GM19099 (cell line): ENCODE data around the gene DYSF.

ENCODE experiments used
- POLR2A ChIP-seq: IDR thresholded peaks from 3 replicates; pipeline ENCODE4 v1.6.1; 2011; ENCODE audit warnings: low read depth; ENCODE audit not compliant: insufficient read length; ENCODE audit errors: extremely low read depth

Gene DYSF

DNA sequence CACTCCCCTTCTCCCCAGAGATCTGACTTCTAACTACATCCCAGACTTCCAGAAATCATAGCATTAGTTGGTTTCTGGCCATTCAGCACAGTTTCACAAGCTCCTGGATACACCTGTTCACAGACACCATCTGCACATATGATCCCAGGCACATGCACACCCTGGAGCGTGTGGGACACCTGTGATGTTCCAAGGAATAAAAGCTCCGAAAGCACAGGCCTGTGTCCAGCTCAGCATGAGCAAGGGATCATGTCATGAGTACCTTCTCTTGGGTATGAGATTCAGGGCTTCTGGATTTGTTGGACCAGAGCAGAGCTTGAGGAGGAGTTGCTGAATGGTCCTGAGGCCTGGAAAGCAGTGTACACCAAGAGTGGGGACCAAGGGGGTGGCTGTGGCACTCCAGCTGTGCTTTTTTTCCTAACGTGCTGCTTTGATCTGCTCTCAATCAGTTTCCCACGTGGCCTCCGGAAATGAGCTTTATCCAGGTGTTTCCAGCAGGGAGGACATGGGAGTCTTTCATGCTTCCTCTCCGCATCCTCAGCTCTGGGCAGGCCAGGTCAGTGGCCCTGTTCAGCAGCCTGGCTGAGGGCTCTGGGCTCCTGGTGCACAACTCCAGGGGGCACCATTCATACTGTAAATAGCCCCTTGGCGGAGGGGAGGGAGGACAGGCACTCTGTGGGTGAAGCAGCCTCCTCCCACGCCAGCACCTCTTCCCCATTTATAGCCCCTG is 1.8 kb downstream of the DYSF start:
- TF ChIP-seq POLR2A, result no peak

DNA sequence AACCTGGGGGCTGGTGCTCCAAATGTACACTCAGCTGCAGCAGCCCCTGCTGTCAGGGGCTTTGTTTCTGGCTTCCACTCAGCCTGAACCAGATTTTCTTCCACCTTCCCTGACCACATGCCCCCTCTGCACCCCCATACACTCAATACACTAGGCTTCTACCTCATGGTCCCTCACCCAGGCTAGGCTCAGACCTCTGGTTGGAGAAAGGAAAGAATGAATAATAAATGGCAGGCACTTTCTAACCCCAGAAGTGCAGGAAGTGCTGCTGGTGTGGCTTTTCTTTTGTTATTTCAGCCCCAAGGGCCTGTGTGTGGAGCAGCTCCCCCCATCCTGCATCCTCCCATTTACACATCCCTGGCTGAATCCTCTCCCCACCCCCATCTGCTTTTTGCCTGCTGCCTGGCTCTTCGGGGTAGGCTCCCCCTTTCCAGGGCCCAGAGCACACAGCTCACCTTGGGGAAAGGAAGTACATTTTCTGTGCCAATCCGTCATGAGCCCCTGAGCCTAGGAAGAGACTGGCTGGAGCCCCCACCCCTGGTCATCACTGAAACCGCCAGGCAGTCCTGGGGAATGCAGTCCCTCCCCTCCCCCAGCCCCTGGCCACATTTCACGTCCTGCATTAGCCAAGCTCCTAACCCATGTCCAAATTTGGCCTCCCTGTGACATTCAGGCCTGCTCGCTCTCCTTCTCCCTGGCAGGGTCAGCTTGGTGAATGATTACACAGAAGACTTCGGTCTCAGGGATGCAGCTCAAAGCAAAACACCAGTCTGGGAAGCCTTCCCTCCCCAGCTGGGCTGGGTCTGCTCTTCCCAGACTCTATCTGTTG is 2.6 kb downstream of the DYSF start:
- no peak for TF ChIP-seq POLR2A

DNA sequence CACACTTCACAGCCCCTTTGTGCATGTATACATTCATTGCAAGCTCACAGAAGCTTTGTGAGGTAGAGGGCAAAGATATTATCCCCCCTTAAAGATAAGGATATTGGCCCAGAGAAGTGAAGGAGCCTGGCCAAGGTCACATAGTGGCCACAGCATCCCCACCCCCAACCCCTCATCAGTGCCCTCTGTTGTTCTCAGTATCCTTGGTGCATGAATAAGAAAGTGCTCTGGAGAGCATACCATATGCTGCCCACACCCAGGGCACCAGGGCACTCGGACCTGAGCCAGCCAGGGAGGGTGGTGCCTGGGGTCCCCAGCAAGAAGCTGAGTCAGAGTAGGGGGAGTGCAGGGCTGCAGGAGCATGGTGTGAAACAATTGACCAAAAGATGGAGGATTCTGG is 3.3 kb downstream of the DYSF start:
- no peak for TF ChIP-seq POLR2A

DNA sequence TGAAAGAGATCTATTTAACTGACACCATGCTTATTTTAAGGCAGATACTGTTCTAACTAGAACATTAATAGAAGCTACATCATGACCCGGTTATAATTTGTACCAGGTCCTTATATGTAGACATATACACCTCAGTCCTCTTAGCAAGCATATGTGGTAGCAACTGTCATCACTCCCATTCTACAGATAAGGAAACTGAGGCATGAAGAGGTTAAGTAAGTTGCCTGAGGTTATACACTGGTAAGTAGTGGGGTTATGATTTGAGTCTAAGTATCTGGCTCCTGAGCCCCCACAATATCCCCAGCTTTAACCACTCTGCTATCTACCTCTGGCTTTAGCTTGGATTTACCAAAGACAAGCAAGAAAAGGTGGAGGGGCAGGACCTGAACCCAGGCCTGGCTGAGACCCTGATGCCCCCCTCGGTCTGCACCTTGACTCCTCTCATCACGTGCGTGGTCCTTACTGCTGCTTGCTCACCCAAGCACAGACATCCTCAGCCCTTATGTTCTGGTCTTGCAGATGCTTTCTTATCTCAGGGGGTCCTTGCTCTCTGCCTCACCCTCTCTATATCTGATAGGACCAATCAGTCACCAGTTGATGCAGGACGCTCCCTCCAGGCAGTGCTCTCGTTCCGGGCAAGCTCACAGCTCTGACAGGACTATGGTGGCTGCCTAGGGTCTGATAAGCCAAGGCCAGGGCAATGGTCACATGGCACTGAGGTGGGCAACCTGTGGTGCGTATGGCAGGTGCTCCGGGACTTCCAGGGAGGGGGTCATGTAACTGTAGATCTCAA is 4.0 kb downstream of the DYSF start:
- no peak for TF ChIP-seq POLR2A

DNA sequence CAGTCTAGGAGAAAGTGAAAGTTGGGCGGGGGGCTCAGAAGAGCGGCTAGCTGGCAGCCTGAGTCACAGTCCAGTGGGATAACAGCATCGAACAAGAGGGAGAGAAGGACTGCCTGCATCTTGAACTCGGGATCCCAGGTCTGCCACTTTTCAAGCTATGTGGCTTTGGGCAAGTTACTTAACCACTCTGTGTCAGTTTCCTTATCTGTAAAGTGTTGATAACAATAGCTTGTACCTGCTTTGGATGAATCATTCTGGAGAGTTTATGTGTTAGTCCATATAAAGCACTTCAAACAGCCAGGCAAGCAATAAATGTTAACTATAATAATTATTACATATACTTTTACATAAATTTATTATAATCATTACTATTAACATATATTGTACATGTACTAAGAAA is 4.6 kb downstream of the DYSF start:
- no peak for TF ChIP-seq POLR2A

DNA sequence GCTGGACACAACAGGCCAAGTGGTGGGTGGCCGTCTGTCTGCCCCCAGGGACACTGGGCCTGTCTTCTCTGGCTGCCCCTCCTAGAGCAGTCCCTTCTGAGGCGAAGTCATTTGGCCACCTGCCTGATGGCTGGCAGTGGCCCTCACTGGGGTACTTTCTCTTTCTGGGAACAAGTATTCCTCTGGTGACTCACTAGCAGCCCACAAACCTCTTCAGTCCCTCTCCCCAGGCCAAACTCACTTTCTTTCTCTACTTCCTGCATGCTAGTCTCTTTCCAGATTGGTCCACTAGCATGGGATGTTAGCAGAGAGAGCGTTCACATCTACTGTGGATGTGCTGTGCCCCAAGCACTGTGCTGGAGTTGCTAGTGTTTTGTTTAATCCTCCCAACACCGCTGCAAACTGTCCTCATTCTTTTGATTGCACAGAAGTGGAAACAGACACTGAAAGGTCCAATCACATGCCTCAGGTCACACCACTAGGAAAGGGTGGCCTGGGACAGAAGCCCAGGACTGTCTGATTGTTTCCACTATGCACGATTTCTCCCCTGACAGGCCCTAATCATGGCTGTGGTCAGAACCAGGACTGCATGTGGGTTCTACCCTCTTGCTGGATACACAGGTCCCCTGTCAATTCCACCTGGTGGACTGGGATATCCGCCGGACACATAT is 5.2 kb downstream of the DYSF start:
- TF ChIP-seq POLR2A, result no peak

DNA sequence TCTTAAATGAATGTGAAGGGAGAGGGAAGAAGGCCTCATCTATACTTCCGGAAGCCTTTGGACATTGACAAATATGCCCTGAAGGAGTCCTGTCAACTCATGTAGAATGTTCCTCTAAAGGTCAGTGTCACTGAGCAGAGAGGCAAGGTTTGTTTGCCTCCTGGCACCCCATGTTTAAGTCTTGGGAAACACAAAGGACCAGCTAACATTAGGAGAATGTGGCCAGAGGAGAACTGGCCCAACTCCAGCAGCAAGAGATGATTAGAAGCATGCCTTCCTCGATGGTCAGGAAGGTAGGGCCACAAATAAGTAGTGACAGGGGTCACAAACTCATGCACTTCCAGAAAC is 5.7 kb downstream of the DYSF start:
- no peak for TF ChIP-seq POLR2A

DNA sequence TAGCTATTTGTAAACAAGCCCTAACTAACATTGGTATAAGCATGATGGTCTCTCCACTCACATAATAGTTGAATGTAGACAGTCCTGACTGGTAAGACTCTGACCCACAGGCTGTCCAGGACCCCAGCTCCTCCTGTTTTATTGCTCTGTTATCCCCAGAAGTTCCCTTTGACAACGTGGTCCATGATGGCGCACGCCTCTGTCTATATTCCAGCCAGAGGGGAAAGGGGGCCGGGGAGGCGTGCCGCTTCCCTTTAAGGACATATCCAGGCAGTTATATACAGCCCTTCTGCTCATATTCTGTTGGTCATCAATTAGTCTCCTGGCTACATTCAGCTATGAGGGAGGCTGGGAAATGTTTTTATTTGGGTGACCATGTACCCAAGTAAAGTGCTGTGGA is 6.7 kb downstream of the DYSF start:
- no peak for TF ChIP-seq POLR2A

DNA sequence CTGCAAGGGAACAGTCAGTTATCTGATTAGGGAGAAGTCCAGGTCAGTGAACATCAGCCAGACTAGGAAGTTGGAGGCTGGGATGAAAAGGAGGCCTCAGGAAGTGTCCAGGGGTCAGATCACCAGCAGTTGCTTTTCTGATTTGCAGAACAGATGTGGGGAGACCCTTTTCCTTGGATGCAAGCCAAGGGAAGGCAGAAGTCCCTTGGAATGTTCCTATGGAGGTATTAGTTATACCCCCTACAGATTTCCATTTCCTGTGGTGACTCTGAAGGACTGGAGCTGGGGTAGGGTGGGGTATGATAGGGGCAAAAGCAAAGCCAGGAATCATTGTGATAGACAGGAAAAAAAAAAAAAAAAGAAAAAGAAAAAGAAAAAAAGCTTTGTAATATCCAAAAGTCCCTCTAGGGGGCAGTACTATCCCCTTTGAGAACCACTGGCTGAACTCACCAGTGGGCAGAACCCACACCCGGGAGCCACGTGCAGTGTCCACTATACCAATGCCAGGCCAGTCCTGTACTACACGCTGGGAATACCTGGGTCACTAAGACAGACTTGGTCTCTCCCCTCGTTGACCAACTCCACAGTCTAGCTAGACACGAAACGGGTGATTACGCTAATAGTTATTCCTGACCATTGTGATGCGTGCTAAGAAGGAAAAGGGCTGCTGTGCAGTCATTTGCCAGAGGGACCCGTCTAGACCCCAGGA is 7.4 kb downstream of the DYSF start:
- no peak for TF ChIP-seq POLR2A

DNA sequence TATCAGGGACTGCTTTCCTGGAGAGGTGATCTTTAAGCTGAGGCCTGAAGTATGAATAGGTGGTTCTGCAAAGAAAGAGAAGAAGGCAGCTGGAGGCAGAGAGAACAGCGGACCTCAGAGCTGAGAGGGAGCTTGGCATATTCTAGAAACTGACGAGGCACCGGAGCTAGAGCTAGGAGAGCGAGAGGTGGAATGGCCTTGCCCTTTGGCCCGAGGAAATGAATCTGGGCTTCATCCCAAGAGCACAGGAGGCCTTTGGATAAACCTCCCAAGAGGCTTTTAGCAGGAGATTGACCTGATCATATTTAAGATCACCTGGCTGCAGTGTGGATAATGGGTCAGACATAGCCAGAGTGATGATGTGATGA is 7.9 kb downstream of the DYSF start:
- TF ChIP-seq POLR2A, result no peak

DNA sequence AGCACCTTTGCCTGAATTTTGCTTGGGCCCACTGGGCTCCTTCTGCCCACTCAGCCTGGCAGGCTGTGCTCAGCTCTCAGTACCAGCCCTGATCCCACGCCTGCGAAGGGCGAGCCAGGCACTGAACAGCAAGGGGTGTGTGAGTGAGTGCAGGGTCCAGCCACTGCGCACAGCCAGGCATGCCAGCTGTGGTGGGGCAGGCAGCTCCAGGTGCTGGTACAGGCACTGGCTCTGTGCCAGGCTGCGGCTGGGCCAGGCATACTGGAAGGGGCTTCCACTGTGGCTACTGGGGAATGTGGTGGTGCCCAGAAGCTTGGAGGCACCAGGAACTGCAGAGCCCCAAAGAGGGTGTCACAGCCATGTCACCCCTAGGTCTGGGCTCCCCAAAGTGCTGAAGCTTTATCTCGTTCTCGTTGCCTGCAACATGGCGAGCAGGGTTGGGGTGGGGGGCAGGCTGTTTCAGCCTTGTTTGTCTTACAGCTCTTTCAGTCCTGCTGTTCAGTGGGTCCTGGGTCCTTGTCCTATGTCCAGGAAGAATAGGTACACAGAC is 8.8 kb downstream of the DYSF start:
- TF ChIP-seq POLR2A, result no peak

DNA sequence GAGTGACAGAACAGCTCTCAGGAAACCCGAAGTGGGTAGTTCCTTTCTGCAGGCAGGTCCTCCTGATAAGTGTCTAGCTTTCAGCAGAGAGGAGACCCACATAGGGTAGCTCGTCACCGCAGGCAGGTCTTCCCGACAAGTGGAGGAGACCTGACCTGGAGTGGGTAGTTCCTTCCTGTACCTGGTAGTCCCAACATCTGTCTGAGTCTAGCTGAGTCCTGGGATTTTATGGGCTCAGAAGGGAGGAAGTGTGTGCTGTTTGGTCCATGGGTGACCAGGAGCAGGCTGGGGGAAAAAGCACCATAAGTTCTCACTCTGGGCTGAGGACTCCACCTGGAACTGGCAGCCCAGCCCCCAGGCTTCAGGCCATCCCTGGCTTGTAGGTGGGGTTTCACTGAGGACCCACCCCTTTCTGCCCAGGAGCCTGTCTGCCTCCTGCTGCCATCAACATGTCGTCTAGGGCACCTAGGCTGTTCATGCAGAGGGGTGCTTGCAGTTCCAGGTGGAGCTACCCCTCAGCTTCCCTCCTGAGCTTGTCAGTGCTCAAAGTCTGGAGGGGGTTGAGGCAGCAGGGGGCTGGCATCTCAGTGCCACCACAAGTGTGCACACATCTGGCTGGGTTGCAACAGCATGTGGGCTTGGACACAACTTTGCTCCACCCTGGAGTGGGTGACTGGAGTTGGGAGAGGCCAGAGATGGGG is 9.4 kb downstream of the DYSF start:
- TF ChIP-seq POLR2A, result no peak

DNA sequence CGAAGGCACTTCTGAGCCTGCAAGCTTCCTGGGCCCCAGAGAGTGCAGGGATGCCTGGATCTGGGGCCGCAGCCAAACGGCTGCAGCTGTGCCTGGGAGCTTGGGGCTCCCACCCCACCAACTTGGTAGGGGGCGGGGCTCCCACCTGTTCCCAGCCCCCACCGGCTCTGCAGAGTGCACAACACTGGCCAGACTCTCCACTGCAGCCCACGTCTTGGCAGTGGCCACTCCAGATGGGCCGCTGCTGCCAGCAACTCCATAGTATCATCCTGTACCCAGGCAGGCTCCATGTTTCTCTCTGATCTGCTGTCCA is 9.9 kb downstream of the DYSF start:
- TF ChIP-seq POLR2A, result no peak

DNA sequence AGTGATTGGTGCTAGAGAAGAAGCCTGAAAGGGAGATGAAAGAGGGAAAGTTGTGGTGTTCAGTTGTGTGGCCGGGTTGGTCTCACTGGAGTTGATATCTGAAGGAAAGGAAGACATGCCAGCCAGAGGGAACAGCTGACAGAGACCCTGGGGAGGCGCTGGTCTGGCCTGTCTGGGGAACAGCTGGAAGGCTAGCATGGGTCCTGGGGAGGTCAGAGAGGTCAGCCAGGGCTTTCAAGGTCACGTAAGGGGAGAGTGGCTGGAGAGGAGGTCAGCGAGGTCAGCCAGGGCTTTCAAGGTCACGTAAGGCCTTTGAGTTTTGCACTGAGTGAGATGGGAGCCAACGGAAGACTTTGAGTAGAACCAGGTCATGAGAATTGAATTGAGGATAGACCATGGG is 11.0 kb downstream of the DYSF start:
- no peak for TF ChIP-seq POLR2A

DNA sequence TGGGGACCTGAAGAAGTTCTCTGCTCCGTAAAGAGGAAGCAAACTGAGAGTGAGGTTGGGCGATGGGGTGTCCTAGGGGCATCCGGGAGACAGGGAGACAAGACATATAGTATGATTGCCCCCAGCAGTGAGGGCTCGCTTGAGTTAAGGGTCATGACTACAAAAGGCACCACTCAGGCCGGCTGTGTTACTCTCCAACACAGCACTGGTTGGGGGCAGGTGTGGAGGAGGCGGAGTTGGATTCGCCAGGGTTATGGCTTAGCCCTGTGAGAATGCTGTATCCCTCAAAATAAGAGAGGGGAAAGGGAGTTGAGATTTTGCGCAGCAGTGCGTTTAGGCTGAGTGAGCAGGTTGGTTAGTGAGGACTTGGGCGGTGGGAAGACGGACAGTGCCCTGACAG is 12.0 kb downstream of the DYSF start:
- TF ChIP-seq POLR2A, result no peak

DNA sequence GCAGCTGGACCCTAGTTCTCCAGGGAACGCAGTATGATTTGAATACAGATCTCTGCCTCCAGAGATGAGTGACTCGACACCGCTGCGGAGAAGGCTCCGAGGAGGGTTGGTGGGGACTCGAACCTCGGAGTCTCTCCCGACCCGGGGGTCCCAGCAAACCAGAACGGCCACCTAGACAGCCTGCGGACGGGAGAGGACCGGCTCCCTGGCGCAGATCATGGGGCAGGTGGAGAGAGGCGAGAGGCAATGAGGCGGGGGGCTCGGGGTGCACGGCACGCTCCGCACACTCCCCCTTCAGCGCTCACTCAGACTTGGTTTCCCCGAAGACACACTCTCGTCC is 12.6 kb downstream of the DYSF start:
- no peak for TF ChIP-seq POLR2A
